ENCODE data around the gene NAT8L.

The NAT8L gene

DNA sequence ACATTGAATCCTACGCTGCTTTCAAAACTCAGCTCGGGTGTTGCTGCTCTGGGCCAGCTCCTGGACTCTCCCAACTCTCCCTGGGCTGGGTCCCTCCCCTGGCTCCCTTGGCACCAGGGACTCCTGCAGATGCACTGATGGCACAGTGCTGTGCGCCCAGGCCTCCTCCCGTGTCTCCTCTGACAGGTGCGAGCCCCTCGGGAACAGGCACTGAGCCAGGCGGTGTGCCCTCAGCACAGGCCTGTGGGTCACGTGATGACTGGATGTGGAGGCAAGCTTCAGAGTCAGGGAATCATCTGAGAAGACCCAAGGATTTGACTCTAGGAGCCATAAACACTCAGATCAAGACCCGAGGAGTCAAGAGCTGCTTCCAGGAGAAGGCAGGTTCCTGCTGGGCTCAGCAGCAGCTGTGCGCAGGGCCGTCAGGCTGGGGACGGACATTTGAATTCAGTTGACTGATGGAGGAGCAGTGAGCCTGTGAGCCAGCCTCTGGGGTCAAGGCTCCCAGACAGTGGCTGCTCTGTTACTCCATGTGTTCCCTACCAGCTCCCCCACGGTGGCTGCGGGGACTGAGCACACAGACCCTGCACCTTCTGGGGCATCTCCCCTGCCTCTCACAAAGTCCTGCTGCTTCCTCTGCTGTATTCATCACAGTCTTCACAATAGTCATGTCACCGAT lies 33.0 kb downstream of the NAT8L start:
- no peak for DNase-seq
- peaks cover 0 to 2% of the 10 kb centered on the region in 2 donors for H3K9me3 Mint-ChIP-seq
- no peaks in the 10 kb centered on the region for H3K36me3 Mint-ChIP-seq (ENCODE audit: insufficient read depth)
- H3K27me3 Mint-ChIP-seq: peaks cover 12 to 45% of the 10 kb centered on the region in 2 donors
- H3K4me1 Mint-ChIP-seq (ENCODE audit: low read depth in 2 of 2): no peaks in the 10 kb centered on the region
- H3K27ac Mint-ChIP-seq: no peak overlapping the region
- no peak for ATAC-seq (replicated peaks)
- H3K4me3 Mint-ChIP-seq: no peak overlapping the region

DNA sequence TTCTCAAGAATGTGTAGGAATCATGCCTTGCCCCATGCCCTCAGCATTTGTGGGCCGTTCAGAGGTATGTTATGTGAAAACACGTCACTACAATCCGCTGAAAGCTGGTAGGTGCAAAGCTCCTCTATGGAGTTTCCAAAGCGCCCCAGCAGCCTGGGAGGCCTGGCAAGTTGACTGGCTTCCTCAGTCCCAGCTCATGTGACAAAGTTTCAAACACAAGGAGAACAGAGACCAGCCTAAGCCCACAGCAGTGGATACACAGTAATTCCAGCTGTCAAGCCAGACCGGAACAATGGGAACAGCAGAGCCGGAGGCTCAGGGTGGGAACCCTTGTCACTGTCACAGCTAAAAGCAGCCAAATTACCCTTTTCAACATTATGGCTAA lies 33.5 kb downstream of the NAT8L start:
- H3K4me3 Mint-ChIP-seq: no peak overlapping the region
- peaks cover 0 to 2% of the 10 kb centered on the region in 2 donors for H3K9me3 Mint-ChIP-seq
- H3K4me1 Mint-ChIP-seq (ENCODE audit: low read depth in 2 of 2): no peaks in the 10 kb centered on the region
- no peaks in the 10 kb centered on the region for H3K36me3 Mint-ChIP-seq (ENCODE audit: insufficient read depth)
- ATAC-seq (replicated peaks): no peak
- peaks cover 12 to 46% of the 10 kb centered on the region in 2 donors for H3K27me3 Mint-ChIP-seq
- no peak overlapping the region for H3K27ac Mint-ChIP-seq
- DNase-seq: no peak

DNA sequence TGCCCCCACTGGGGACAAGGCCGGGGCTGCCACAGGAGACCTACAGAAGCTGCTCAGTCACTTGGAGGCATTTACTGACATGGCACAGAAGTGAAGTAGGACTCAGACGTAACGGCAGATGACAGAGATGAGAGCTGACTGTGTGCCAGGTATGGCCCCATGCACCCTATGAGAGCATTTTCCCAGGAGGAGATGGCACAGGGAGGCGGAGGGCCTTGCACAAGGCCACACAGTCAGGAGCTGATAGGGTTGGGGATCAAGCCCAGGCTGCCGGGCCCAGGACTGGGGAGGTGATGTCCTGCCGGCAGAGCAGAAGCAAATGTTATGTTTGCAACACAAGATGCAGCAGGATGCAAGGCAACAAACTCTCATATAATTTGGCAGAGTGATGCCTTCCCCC lies 34.1 kb downstream of the NAT8L start:
- H3K9me3 Mint-ChIP-seq: peaks cover 0 to 2% of the 10 kb centered on the region in 2 donors
- no peaks in the 10 kb centered on the region for H3K4me1 Mint-ChIP-seq (ENCODE audit: low read depth in 2 of 2)
- H3K27ac Mint-ChIP-seq: no peak overlapping the region
- H3K4me3 Mint-ChIP-seq: no peak overlapping the region
- no peak for DNase-seq
- peaks cover 12 to 46% of the 10 kb centered on the region in 2 donors for H3K27me3 Mint-ChIP-seq
- no peaks in the 10 kb centered on the region for H3K36me3 Mint-ChIP-seq (ENCODE audit: insufficient read depth)
- ATAC-seq (replicated peaks): no peak

GRCh38 chr4:2094545-2094944 lies 35.4 kb downstream of the NAT8L start:
- H3K27ac Mint-ChIP-seq: no peak overlapping the region
- H3K36me3 Mint-ChIP-seq (ENCODE audit: insufficient read depth): no peaks in the 10 kb centered on the region
- no peaks in the 10 kb centered on the region for H3K4me1 Mint-ChIP-seq (ENCODE audit: low read depth in 2 of 2)
- no peak overlapping the region for H3K4me3 Mint-ChIP-seq
- no peak for ATAC-seq (replicated peaks)
- peaks cover 0 to 2% of the 10 kb centered on the region in 2 donors for H3K9me3 Mint-ChIP-seq
- peaks cover 12 to 53% of the 10 kb centered on the region in 2 donors for H3K27me3 Mint-ChIP-seq
- no peak for DNase-seq

GRCh38 chr4:2095236-2096072 lies 36.3 kb downstream of the NAT8L start:
- no peak for ATAC-seq (replicated peaks)
- no peak overlapping the region for H3K4me3 Mint-ChIP-seq
- peaks cover 0 to 2% of the 10 kb centered on the region in 2 donors for H3K9me3 Mint-ChIP-seq
- no peak overlapping the region for H3K27ac Mint-ChIP-seq
- peaks cover 12 to 51% of the 10 kb centered on the region in 2 donors for H3K27me3 Mint-ChIP-seq
- no peak for DNase-seq
- H3K4me1 Mint-ChIP-seq (ENCODE audit: low read depth in 2 of 2): no peaks in the 10 kb centered on the region
- H3K36me3 Mint-ChIP-seq (ENCODE audit: insufficient read depth): no peaks in the 10 kb centered on the region

DNA sequence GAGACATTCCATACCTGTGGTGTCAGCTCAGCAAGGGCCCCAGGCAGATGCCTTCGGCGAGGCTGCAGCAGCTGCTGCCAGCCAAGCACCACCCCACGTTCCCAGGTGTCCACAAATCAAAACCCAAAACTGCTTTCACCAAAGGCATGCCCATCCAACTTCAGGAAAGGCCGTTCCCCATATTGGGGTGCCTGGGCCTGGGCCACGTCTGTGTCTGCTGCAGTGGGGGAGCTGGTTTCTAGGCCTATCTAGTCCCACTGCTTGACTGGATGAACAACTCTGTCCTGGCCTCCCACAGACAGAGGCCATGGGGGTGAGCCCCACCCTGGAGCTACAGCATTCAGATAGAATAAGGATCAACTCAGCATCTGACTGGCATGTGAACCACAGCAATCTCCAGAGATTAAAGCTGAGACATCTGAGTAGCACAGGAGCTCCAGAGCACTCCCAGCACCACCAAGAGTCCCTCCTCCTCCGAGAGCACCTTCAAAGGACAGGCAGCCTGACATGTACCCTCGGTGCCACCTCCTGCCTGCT lies 37.0 kb downstream of the NAT8L start:
- Mint-ChIP-seq H3K4me1 (ENCODE audit: low read depth in 2 of 2) (no peaks in the 10 kb centered on the region), H3K36me3 (ENCODE audit: insufficient read depth) (no peaks in the 10 kb centered on the region), H3K27ac (no peak overlapping the region), H3K4me3 (no peak overlapping the region), H3K27me3 (peaks cover 12 to 57% of the 10 kb centered on the region in 2 donors), H3K9me3 (peaks cover 0 to 2% of the 10 kb centered on the region in 2 donors)
- DNase-seq (no peak), ATAC-seq (replicated peaks) (no peak)

DNA sequence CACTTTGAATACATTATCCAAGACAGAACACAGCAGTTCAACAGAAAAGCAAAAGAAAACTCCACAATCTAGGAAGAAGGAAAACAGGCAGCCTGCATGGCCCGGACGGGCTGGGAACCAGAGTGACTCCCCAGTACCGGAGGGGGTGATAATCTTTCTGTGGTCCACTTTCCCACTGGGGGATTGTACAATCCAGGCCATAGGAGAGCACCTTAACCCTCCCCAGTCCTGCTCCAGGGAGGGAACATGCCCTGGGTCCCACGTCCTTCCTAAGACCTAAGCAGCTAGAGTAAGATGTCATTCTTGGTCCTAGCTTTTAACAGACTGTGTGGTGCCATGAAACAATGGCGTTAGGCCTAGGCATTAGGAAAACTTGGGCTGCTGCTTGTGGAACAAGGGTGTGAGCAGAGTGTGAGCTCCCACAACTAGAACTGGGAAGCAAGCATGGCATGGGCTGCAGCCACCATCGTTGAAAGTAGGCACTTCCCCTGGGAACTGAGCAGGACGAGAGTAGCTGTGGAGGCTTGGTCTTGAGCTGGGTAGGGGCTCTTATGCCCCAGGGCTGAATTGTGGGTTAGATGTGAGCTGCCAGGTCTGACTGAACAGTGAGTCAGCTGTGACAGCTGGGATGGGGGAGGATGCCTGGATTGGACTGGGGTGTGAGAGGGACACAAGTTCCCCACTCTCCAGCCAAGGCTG lies 42.4 kb downstream of the NAT8L start:
- Mint-ChIP-seq H3K4me1 (ENCODE audit: low read depth in 2 of 2) (no peaks in the 10 kb centered on the region), H3K27me3 (peaks cover 0 to 32% of the 10 kb centered on the region in 2 donors), H3K9me3 (peaks cover 4 to 9% of the 10 kb centered on the region in 2 donors), H3K36me3 (ENCODE audit: insufficient read depth) (no peaks in the 10 kb centered on the region), H3K27ac (no peak overlapping the region), H3K4me3 (no peak overlapping the region)
- ATAC-seq (replicated peaks): no peak
- no peak for DNase-seq

DNA sequence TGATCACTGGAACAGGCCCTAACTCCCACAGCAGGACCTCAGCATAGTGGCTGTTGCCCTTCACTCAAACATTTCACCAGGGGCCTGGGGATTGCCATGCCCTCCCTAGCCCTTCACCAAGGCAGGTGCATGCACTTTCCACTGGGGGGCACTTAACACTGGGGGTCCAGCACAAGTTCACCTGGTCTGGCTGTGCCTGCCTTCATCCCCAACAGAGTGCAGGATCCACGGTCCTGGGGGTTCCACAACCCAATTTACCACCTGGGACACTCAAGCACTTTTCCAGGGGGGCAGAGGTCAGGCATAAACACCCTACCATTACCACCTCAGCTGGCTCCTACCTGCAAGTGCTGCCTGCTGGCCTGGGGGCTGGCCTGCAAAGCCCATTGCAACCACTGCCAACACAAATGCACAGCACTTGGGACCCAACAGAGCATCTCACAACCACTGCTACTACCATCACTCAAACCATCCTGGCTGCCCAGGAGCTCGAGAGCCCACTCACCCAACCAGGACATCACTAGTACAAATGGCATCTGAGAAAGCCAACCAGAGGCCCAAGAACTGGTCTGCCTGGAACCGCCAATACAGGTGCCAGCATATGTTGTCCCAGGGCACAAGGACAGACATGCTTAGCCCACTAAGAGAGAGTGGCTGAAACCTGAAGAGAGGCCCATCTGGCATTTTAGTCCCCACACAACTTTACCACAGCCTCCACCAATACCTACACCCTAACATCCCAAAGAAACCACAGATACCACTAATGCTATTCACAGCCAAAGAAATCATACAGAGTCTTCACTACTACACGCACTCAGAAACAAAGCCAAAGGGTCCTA lies 43.1 kb downstream of the NAT8L start:
- H3K27me3 Mint-ChIP-seq: peaks cover 0 to 24% of the 10 kb centered on the region in 2 donors
- ATAC-seq (replicated peaks) (no peak), DNase-seq (no peak)
- H3K36me3 Mint-ChIP-seq (ENCODE audit: insufficient read depth): no peaks in the 10 kb centered on the region
- peaks cover 4 to 9% of the 10 kb centered on the region in 2 donors for H3K9me3 Mint-ChIP-seq
- no peak overlapping the region for H3K4me3 Mint-ChIP-seq
- no peak overlapping the region for H3K27ac Mint-ChIP-seq
- no peaks in the 10 kb centered on the region for H3K4me1 Mint-ChIP-seq (ENCODE audit: low read depth in 2 of 2)

GRCh38 chr4:2103127-2103842 lies 44.2 kb downstream of the NAT8L start:
- DNase-seq (no peak), ATAC-seq (replicated peaks) (no peak)
- H3K4me1 Mint-ChIP-seq (ENCODE audit: low read depth in 2 of 2): no peaks in the 10 kb centered on the region
- H3K4me3 Mint-ChIP-seq: no peak overlapping the region
- no peak overlapping the region for H3K27ac Mint-ChIP-seq
- H3K36me3 Mint-ChIP-seq (ENCODE audit: insufficient read depth): no peaks in the 10 kb centered on the region
- H3K9me3 Mint-ChIP-seq: peaks cover 4 to 9% of the 10 kb centered on the region in 2 donors
- H3K27me3 Mint-ChIP-seq: peaks cover 0 to 24% of the 10 kb centered on the region in 2 donors

DNA sequence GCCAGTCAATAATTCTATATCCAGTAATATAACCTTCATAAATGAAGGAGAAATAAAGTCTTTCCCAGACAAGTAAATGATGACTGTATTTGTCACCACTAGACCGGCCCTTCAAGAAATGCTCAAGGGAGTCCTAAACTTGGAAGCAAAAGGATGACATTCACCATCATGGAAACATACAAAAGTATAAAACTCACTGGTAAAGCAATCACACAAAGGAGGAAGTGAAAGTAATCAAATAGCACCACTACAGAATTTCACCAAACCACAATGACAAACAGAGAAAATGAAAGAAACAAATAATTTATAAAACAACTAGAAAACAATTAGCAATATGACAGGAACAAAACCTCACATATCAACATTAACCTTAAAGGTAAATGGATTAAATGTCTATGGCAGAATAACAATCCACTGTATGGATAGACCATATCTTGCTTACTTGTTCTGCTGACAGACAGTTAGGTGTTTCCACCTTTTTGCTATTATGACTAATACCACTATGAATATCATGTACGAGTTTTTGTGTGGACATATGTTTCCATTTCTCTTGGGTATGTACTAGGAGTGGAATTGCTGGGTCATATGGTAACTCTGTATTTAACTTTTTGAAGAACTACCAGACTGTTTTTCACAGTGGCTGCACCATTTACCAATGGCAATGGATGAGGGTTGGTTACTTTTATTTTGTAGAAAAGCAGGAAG lies 44.9 kb downstream of the NAT8L start:
- Mint-ChIP-seq H3K4me3 (no peak overlapping the region), H3K27me3 (peaks cover 0 to 23% of the 10 kb centered on the region in 2 donors), H3K9me3 (peaks cover 4 to 9% of the 10 kb centered on the region in 2 donors), H3K27ac (no peak overlapping the region), H3K36me3 (ENCODE audit: insufficient read depth) (no peaks in the 10 kb centered on the region), H3K4me1 (ENCODE audit: low read depth in 2 of 2) (no peaks in the 10 kb centered on the region)
- DNase-seq: no peak
- no peak for ATAC-seq (replicated peaks)

- Mint-ChIP-seq H3K9me3 (peaks cover 4 to 9% of the 10 kb centered on the region in 2 donors), H3K36me3 (ENCODE audit: insufficient read depth) (no peaks in the 10 kb centered on the region), H3K4me1 (ENCODE audit: low read depth in 2 of 2) (no peaks in the 10 kb centered on the region), H3K27me3 (peaks cover 1 to 18% of the 10 kb centered on the region in 2 donors), H3K4me3 (no peak overlapping the region), H3K27ac (no peak overlapping the region)
- no peak for DNase-seq
- ATAC-seq (replicated peaks): no peak
These were observed 45.6 kb downstream of the NAT8L start for GRCh38 chr4:2104556-2105345.

All from effector memory CD8-positive, alpha-beta T cell (primary cell).